Measurements from ENCODE around the gene CHD6.

CHD6 gene

DNA sequence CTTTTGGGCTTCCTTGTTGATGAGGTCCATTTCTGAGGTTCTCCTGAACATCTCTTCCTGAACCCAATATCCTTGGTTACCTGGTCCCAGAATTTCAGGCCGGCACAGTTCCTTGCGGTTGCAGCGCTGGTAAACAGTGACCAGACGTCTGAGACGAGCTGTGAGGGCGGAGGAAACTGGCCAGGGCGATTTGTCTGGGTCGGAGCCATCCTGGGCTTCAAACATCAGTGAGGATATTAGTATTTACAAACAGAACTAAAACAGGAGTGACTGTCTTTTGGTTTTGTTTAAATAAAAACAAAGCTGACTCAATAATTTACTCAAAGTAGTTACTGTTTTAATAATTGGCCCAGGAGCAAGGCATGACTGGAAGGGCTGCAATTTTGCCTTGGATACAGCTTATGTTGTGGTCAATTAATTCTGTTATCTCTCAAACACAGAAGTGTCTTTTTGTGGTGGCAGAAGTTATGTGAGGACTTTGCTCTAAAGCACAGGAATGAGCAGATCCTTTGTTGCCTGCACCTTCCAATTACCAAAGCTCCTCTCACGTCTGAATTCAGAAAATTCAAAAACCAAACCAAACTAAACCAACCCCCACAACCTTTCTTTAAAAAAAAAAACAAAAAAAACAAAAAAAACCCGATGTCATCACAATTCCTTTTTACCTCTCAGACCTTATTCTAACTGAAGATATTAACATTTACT is 192.8 kb downstream of the CHD6 start:
- no peak for DNase-seq (ENCODE audit: low read depth in 2 of 2)

DNA sequence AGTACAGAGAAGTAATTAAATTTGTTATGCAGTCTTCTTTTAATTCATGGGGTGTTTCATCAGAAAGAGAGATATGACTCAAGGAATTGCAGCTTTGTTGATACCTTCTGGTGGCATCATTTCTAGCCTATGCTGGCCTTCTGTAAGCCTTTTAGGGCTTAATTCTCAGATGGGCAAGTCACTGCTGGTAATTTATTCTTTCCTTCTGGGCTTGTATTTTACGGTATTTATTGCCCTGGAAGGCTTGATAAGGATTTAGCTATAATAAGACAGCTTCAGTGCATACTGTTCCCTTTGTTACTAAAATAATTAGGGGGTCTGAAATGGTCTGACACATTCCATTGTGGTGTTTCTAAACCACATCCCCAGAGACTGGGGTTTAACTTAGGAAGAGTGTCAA is 193.6 kb downstream of the CHD6 start:
- no peak for DNase-seq (ENCODE audit: low read depth in 2 of 2)

- DNase-seq (ENCODE audit: low read depth in 2 of 2): no peak
These were observed 194.2 kb downstream of the CHD6 start for GRCh38 chr20:41424011-41424410.

GRCh38 chr20:41422953-41423352 is 195.2 kb downstream of the CHD6 start:
- no peak for DNase-seq (ENCODE audit: low read depth in 2 of 2)

DNA sequence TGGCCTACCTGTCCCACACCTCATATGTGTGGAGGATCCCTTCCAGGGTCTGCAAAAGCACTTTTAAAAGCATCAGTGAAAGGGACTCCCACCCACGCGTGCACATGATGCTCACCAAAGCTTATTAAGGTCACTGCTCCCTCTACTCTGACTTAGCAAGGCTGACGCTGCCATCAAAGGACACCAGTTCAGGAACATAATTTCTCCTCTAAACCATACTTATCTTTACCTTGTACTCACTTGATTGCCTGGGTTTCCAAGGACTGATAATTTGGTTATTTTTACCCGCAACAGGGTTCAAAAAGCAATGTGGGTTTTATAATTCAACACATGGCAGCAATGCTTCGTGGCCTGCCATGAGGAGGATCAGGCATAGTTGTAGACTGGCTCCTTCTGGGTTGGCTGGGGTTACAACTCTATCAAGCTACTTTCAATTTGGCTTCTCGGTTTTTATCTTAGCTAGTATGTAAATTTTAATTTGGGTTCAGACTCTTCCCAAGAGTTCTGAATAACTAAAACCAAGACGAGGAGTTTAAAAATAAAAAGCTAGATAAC is 199.4 kb downstream of the CHD6 start:
- no peak for DNase-seq (ENCODE audit: low read depth in 2 of 2)

DNA sequence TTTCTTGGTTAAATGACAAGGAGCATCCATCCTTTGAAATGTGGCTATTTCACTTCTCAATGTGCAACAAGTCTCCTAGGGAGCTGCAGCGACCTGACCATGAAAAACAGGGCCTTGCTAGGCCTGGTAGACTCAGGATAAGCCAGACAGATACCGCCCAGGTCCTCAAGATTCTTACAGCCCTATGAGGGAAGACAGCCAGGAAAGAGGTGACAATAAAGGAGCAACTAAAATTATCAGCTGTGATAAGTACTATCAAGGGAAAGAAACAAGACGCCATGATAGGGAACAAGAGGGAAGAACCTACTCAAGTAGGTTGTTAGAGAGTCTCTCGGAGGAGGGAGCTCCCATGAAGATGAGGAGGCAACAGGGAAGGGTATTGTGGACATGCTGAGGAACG is 200.1 kb downstream of the CHD6 start:
- no peak for DNase-seq (ENCODE audit: low read depth in 2 of 2)

DNA sequence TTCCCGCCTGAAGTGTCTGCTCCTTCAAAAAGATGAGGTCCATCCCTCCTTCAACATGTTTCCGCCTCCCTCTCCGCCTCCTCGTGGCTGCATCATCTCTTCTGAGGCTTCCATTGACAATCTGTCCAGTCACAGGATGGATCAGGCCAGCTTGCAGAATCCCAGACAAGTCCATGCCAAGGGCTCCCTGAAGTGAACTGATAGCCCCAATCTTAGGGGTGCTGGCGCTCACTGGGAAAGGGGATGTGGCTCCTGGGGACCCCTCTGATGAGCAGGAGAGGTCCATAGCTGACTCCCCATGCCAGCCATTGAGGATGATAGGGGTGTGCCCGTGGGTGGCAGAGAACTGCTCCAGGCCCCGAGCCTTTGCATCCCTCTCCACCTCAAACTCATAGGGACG is 203.0 kb downstream of the CHD6 start:
- no peak for DNase-seq (ENCODE audit: low read depth in 2 of 2)

GRCh38 chr20:41413169-41413568 is 205.0 kb downstream of the CHD6 start:
- DNase-seq (ENCODE audit: low read depth in 2 of 2): no peak

DNA sequence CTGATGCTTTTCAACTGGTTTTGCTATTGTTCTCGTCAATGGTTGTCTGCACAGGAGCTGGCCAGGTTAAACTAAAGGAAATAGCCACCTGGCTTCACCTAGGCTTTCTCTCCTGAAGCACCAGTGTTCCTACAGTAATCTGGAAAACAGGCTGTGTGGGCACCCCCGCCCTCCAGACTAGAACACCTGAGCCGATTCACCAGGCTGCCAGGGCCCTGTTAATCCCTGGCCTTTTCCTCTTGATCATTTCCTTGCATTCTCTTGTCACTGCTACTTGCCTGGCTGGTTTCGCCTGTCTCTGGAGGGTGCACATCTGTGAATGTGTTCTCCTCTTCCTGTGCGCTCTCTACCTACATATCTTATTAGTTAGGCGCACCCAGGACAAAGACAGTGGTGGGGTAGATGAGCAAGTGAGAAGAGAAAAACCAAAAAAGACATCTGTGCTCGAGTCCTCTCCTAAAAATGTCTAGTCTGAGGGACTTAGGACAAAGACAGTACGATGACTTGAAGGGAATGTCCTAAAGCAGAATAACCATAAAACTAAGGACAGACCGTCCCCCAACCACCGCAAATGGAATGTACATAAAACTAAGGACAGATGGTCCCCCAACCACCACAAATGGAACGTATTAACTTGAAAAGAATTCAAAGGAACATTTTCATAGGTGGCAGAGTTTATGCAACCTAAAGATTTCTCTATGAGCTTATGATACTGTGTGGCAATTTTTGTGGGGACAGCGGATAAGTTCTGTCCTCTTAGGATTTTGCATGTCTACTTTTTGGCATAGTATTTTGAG is 205.7 kb downstream of the CHD6 start:
- DNase-seq (ENCODE audit: low read depth in 2 of 2): no peak

DNA sequence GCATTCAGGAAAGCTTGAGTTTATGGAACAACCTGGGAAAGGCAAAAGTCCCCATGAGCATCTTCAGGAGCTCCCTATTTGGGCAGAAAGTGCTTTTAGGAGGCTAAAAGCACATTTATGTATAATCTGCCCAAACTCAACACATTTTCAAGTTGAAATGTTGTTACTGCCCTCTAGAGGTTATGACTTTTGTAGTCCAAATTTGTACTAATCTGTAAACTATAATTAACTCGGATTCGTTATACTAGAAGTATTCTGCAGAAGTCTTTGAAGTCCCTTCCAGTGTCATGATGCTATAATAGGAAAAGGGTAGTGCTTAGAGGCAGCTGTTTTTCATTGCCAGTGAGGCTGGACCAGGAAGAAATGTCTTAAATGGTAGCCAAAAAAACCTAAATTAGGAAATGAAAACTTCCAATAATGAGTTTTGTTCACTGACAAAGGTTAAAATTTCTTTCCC is 206.8 kb downstream of the CHD6 start:
- no peak for DNase-seq (ENCODE audit: low read depth in 2 of 2)

GRCh38 chr20:41408986-41409385 is 209.2 kb downstream of the CHD6 start:
- no peak for DNase-seq (ENCODE audit: low read depth in 2 of 2)

- DNase-seq (ENCODE audit: low read depth in 2 of 2): no peak
These were observed 209.9 kb downstream of the CHD6 start for GRCh38 chr20:41408156-41408794.

DNA sequence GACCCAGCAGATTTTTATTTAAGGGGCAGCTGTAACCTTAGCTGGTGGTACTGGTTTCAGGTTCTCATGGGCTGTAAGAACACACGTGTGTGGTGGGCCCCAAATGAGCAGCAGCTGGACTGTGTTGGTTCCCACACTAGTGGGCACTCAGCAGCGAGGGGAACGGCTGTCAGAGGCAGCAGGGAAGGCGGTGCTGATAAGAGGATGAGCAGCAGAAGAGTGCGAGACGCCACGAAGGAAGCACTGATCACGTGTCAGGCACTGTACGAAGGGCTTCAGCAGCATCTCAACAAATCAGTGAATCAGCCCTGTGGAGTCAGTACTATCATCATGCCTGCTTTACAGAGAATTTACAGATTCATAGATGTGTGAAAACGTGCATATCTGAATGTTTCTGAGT is 210.6 kb downstream of the CHD6 start:
- DNase-seq (ENCODE audit: low read depth in 2 of 2): no peak

DNA sequence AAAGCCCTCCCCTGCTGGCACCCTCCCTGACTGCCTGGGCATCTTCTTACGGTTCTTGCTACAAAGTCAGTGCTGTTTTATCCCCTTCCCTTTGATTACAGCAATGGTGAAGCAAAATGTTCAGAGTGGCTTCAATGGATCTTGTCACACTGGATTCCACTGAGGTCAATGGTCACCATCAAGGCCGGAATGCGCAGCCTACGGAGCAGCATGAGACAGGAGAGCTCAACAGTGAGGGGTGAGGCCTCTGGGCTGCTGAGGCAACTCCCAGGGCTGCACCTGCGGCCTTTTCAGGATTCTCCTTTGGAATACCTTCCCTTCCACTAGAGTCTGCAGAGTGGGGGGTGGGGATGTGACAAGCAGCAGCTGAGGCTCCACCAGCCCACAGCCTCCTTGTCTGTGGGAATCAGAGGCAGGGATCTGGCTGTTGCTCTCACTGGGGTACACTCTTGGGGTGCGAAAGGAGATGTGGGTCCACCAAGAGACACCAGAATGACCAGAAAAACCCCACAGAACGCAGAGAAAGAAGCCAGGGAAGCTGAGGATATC is 211.2 kb downstream of the CHD6 start:
- DNase-seq (ENCODE audit: low read depth in 2 of 2): no peak

DNA sequence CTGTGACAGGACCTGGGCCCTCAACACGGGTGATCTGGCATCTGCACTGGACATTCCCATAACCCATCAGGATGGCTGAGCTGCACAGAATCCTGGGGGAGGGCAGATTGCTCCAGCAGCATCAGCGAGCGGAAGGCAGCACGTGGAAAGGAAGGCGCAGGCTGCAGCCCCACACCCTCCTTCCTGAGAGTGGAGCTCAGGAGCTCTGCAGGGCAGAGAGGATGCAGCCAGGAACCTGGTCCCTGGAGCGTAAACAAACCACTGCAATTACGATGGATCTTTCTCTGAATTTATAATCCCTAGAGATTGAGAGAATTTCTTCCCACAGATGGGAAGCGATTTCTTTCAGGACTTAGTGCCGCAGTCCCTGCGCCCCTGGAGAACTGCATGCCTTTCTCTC is 211.8 kb downstream of the CHD6 start:
- no peak for DNase-seq (ENCODE audit: low read depth in 2 of 2)

- DNase-seq (ENCODE audit: low read depth in 2 of 2): no peak
These were observed 212.7 kb downstream of the CHD6 start for GRCh38 chr20:41405436-41405835.

DNA sequence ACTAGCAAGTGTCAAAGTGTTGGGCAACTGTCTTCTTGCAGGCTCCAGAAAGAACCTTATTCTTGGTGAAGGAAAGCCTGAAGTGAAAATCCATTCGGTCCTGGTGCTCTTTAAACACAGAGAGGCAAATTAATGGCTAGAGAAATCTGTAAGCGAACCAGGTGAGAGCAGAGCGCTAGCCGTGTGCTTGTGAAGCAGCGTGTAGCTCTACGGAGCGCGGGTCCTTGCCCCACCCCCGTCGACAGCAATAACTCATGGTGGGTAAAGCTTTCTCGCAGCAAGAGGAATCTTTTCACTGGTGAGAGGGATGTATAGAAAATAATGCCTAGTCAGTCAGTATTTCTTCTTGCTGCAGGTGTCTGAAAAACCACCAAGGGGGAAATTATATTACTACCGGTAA is 214.6 kb downstream of the CHD6 start:
- no peak for DNase-seq (ENCODE audit: low read depth in 2 of 2)

- no peak for DNase-seq (ENCODE audit: low read depth in 2 of 2)
These were observed 219.8 kb downstream of the CHD6 start for GRCh38 chr20:41398408-41398807.

GRCh38 chr20:41395667-41396664 is 222.2 kb downstream of the CHD6 start:
- no peak for DNase-seq (ENCODE audit: low read depth in 2 of 2)

- no peak for DNase-seq (ENCODE audit: low read depth in 2 of 2)
These were observed 223.1 kb downstream of the CHD6 start for GRCh38 chr20:41394931-41395666.
